ENCODE data around the gene FLT4. TPM values are rescaled to one million over a fixed set of nuclear protein-coding genes. Genes with fewer than 3 reads are reported as not detected.
A peak's percentile ranks its signal among the peaks of the same experiment; 100 is the strongest.

The FLT4 gene
- total and polyA plus RNA-seq, 9 of the 15 experiments (the other 6 are each of a cell fraction or from before 2014, with no cell fraction given) = 0.01 to 0.42 (median 0.14) TPM; not detected in 2

GRCh38 chr5:180594311-180595045, 54.9 kb downstream of the FLT4 start (continued):
- TF ChIP-seq ZHX1 (conservative IDR thresholded peaks at IDR 0.05; ENCODE audit: low read length) (no peak), ZNF507 (tag; conservative IDR thresholded peaks at IDR 0.05) (no peak), CC2D1A (IDR thresholded peaks at IDR 0.05) (peak; percentile 62; the same call in 1 of the 2 replicates), FOXA1 (IDR thresholded peaks at IDR 0.05; ENCODE audit: borderline replicate concordance) (no peak), FOXP1 (CRISPR knock-in tag; IDR thresholded peaks at IDR 0.05) (no peak), SMARCA4 (IDR thresholded peaks at IDR 0.05) (peak; percentile 50; the same call in 1 of the 2 replicates), MAFG (tag; conservative IDR thresholded peaks at IDR 0.05) (peak; percentile 61; the same call in 1 of the 2 replicates), EP400 (IDR thresholded peaks at IDR 0.05) (no peak), ZBTB2 (IDR thresholded peaks at IDR 0.05) (peak; percentile 61; the same call in 1 of the 2 replicates), HIVEP1 (CRISPR knock-in tag; IDR thresholded peaks at IDR 0.05) (no peak), UBTF (IDR thresholded peaks at IDR 0.05; ENCODE audit: borderline replicate concordance in 1 of 2, low read depth in 2 of 2, low read length in 2 of 2) (0 out of 4 replicates have a peak, but pooled peaks of 1 of the 2 experiments have one; percentile 45), BRD4 (IDR thresholded peaks at IDR 0.05) (no peak), MLLT1 (IDR thresholded peaks at IDR 0.05) (0 out of 4 replicates have a peak, but pooled peaks of 1 of the 2 experiments have one; percentile 35), MYC (IDR thresholded peaks at IDR 0.05; ENCODE audit: low read depth, low read length) (no peak), MYC (CRISPR knock-in tag; IDR thresholded peaks at IDR 0.05; ENCODE audit: borderline replicate concordance, low read depth) (no peak), ZNF316 (IDR thresholded peaks at IDR 0.05) (peak; percentile 74), ATF6 (CRISPR knock-in tag; IDR thresholded peaks at IDR 0.05) (no peak), JUND (IDR thresholded peaks at IDR 0.05; ENCODE audit: borderline replicate concordance, low read depth, low read length) (no peak), JUND (tag; IDR thresholded peaks at IDR 0.05; ENCODE audit: borderline replicate concordance, low read depth, low read length) (no peak)
